Measurements from ENCODE around the gene IL6.

DNA sequence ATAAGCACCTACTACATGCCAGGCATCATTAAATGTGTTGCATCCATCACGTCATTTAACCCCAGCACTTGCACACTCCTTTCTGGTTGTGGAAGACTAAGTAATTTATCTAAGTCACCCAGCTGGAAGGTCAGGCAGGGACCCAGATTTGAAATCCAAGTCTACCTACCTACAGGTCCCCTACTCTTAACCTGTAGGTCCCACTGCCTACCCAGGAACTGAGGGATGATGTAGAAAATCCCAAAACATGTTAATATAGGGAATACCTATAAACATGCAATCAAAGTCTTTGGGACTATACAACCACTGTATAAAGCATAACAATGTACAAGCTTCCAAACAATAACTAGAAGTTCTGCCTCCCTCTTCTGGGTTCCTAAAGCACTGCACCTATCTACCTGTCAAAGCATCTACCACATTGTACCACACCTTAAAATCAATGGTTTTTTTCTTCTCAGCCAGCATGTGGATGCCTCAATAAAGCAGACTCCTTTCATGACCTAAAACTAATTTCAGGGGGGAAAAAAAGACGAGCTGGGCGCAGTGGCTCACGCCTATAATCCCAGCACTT, 5.6 kb downstream of the IL6 start:
- TF ChIP-seq CTCF (IDR thresholded peaks at IDR 0.05) (peak in 4 of 7 experiments; percentile 23 to 41 (median 34)), POLR2A (IDR thresholded peaks at IDR 0.05) (no peak)

All from body of pancreas (tissue), 4 donors.